Vagina (tissue), 2 donors: Measurements from ENCODE around the gene SLC22A17. TPM values are rescaled to one million over a fixed set of nuclear protein-coding genes. Genes with fewer than 3 reads are reported as not detected.

Experiments
- DNase-seq, 2 donors: peaks; one replicate each; pipeline ENCODE4 v3.0.0-alpha.2; 2017; ENCODE audit errors: extremely low spot score in 2 of 2
- H3K27ac ChIP-seq: fragments of 200-600 bp; sonication (generic); one replicate; pipeline ENCODE4 v1.5.1; 2019
- H3K27me3 ChIP-seq: fragments of 200-600 bp; sonication (generic); one replicate; pipeline ENCODE4 v1.5.1; 2019
- H3K36me3 ChIP-seq, 2 donors: fragments of 200-600 bp; sonication (generic); one replicate each; pipeline ENCODE4 v1.5.1; 2017 to 2019
- H3K4me1 ChIP-seq: fragments of 200-600 bp; sonication (generic); one replicate; pipeline ENCODE4 v1.5.1; 2019
- H3K4me3 ChIP-seq, 2 donors: fragments of 200-600 bp; sonication (generic); 1 replicate in 1 of 2; 2 replicates in 1 of 2; pipeline ENCODE4 v1.5.1; 2016 to 2019
- H3K9me3 ChIP-seq: fragments of 200-600 bp; sonication (generic); one replicate; pipeline ENCODE4 v1.5.1; 2019
- POLR2A ChIP-seq, 2 donors: fragments of 450-650 bp; IDR thresholded peaks; one replicate each; pipeline ENCODE4 v1.6.1; 2017; ENCODE audit warnings: antibody characterized with exemption in 2 of 2, mild to moderate bottlenecking in 2 of 2, moderate library complexity in 2 of 2
- POLR2AphosphoS5 ChIP-seq, 2 donors: sonication (generic); formaldehyde crosslinking; IDR thresholded peaks; one replicate each; pipeline ENCODE4 v1.9.0; 2017; ENCODE audit warnings: antibody characterized with exemption in 2 of 2, mild to moderate bottlenecking in 2 of 2, low read depth in 1 of 2; ENCODE audit not compliant: insufficient read depth in 1 of 2
- intact Hi-C: fragments of 100-400 bp; cut with DNase I; formaldehyde crosslinking; loops from one replicate; pipeline ENCODE4 v1.15.1; 2023
- total RNA-seq: library from RNA; depleted of rRNA; stranded (reverse); fragments of >200 nt; gene quantifications from one replicate; pipeline ENCODE4 v1.2.3, GENCODE V29; 2016
- TF ChIP-seq, protein P1 (sequence below), 3 experiments: fragments of 450-650 bp in 2 of 3; fragments of 200-600 bp in 1 of 3; sonication (generic) in 1 of 3; IDR thresholded peaks; one replicate each; pipeline ENCODE4 v1.5.1; 2017 to 2019; ENCODE audit warnings: antibody characterized with exemption in 3 of 3, mild to moderate bottlenecking in 2 of 3, moderate library complexity in 2 of 3

Gene SLC22A17
- total RNA-seq, 1 donor from 2014 or later, result 37.8 TPM

- Histone ChIP-seq H3K4me1 (peaks cover 42% of the 10 kb centered on the region), H3K27ac (no peak overlapping the region), H3K27me3 (no peaks in the 10 kb centered on the region), H3K4me3 (no peak overlapping the region), H3K36me3 (peaks cover 0 to 24% of the 10 kb centered on the region in 2 donors), H3K9me3 (no peaks in the 10 kb centered on the region)
- intact Hi-C loops, result no loop called here
- TF ChIP-seq POLR2AphosphoS5 (IDR thresholded peaks at IDR 0.05; ENCODE audit: insufficient read depth in 1 of 2, low read depth in 1 of 2) (no peak), POLR2A (IDR thresholded peaks at IDR 0.05) (no peak)
- TF ChIP-seq, protein P1, sequence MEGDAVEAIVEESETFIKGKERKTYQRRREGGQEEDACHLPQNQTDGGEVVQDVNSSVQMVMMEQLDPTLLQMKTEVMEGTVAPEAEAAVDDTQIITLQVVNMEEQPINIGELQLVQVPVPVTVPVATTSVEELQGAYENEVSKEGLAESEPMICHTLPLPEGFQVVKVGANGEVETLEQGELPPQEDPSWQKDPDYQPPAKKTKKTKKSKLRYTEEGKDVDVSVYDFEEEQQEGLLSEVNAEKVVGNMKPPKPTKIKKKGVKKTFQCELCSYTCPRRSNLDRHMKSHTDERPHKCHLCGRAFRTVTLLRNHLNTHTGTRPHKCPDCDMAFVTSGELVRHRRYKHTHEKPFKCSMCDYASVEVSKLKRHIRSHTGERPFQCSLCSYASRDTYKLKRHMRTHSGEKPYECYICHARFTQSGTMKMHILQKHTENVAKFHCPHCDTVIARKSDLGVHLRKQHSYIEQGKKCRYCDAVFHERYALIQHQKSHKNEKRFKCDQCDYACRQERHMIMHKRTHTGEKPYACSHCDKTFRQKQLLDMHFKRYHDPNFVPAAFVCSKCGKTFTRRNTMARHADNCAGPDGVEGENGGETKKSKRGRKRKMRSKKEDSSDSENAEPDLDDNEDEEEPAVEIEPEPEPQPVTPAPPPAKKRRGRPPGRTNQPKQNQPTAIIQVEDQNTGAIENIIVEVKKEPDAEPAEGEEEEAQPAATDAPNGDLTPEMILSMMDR (IDR thresholded peaks at IDR 0.05), result no peak
- peak in 1 of 2 donors; percentile 60 for DNase-seq
Observed at GRCh38 chr14:23359167-23359626, 6.5 kb upstream of the SLC22A17 start.

DNA sequence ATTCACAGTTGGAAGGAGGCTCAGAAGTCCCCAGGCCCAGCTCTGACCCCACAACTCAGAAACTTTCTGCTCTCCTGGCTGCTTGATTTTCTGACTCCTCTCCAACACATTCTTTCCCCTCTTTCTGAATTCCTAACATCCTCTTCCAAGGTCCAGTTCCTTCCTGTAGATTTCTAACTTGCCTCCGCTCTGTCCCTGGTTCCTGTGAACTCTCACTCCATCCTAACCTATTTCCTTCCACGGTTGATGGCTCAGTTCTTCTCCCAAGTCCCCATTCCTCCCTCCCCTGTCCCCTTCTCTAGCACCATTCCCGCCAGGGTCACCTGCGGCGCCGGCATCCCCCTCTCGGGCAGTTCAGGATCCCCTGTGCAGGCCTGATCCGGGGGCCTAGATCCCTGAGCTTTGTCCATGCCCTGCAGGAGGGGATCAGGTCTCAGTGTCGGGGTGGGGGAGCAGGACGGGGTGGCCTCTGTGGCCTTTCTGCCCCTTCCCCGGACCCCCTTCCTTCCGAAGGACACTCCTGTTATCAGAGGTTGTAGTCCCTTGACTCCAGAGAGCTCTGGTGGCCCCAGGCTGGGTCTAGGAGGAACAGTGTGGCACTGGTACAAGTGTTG is 6.0 kb upstream of the SLC22A17 start:
- H3K4me3 ChIP-seq, result no peak overlapping the region
- intact Hi-C loops, result no loop called here
- TF ChIP-seq POLR2AphosphoS5 (IDR thresholded peaks at IDR 0.05; ENCODE audit: insufficient read depth in 1 of 2, low read depth in 1 of 2), result no peak
- no peak for TF ChIP-seq POLR2A (IDR thresholded peaks at IDR 0.05)
- TF ChIP-seq, protein P1 (IDR thresholded peaks at IDR 0.05), result no peak
- H3K36me3 ChIP-seq, result peaks cover 0 to 24% of the 10 kb centered on the region in 2 donors
- no peak overlapping the region for H3K27ac ChIP-seq
- no peaks in the 10 kb centered on the region for H3K27me3 ChIP-seq
- DNase-seq, result peak in 1 of 2 donors; percentile 69
- peaks cover 36% of the 10 kb centered on the region for H3K4me1 ChIP-seq
- H3K9me3 ChIP-seq, result no peaks in the 10 kb centered on the region

DNA sequence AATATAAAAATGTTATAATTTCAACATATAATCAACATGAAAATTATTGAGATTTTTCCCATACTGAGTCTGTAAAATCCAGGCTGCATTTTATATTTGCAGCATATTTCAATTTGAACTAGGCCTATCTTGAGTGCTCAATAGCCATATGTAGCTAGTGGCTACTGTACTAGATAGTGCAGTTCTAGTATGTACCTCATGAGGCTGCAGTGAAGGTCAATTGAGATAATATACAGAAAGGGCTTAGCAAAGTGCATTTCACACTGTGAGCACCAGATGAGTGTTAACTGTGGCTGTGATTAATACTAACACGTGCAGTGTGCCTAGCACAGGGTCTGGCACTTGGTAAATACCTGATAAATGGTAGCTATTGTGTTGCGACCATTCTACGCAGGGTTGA is 5.4 kb upstream of the SLC22A17 start:
- TF ChIP-seq, protein P1 (IDR thresholded peaks at IDR 0.05), result no peak
- TF ChIP-seq POLR2AphosphoS5 (IDR thresholded peaks at IDR 0.05; ENCODE audit: insufficient read depth in 1 of 2, low read depth in 1 of 2) (no peak), POLR2A (IDR thresholded peaks at IDR 0.05) (no peak)
- Histone ChIP-seq H3K4me3 (no peak overlapping the region), H3K4me1 (peaks cover 33% of the 10 kb centered on the region), H3K36me3 (peaks cover 0 to 24% of the 10 kb centered on the region in 2 donors), H3K9me3 (no peaks in the 10 kb centered on the region), H3K27me3 (no peaks in the 10 kb centered on the region), H3K27ac (no peak overlapping the region)
- no peak for DNase-seq
- intact Hi-C loops, result no loop called here

GRCh38 chr14:23357261-23357660 is 4.6 kb upstream of the SLC22A17 start:
- Histone ChIP-seq H3K4me3 (no peak overlapping the region), H3K27ac (no peak overlapping the region), H3K27me3 (no peaks in the 10 kb centered on the region), H3K4me1 (peaks cover 33% of the 10 kb centered on the region), H3K9me3 (no peaks in the 10 kb centered on the region), H3K36me3 (peaks cover 0 to 24% of the 10 kb centered on the region in 2 donors)
- TF ChIP-seq, protein P1 (IDR thresholded peaks at IDR 0.05), result no peak
- no peak for TF ChIP-seq POLR2AphosphoS5 (IDR thresholded peaks at IDR 0.05; ENCODE audit: insufficient read depth in 1 of 2, low read depth in 1 of 2)
- no peak for TF ChIP-seq POLR2A (IDR thresholded peaks at IDR 0.05)
- intact Hi-C loops, result no loop called here
- peak in 1 of 2 donors; percentile 86 for DNase-seq

DNA sequence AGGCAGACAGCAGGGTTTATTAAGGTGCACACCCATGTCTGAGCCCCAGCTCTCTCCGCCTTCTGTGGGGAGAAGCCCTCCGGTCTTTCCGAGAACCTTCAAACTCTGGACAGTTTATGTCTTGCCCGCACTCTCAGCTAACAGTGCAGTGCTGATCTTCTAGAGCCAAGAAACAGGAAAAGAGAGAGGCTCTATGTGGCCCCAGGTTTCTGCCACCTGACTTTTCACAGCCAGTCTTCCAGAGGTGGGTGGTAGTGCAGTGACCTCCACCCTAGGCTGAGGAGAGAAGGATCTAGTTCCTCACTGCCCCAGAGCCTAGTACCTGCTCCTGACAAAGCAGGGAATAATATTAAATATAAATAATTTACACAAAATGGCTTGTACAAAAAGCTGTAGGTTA is 4.0 kb upstream of the SLC22A17 start:
- peaks cover 33% of the 10 kb centered on the region for H3K4me1 ChIP-seq
- no peaks in the 10 kb centered on the region for H3K9me3 ChIP-seq
- intact Hi-C loops, result no loop called here
- H3K27me3 ChIP-seq, result no peaks in the 10 kb centered on the region
- H3K27ac ChIP-seq, result no peak overlapping the region
- H3K4me3 ChIP-seq, result no peak overlapping the region
- peak in 1 of 2 donors; percentile 67 for DNase-seq
- TF ChIP-seq, protein P1 (IDR thresholded peaks at IDR 0.05), result no peak
- TF ChIP-seq POLR2AphosphoS5 (IDR thresholded peaks at IDR 0.05; ENCODE audit: insufficient read depth in 1 of 2, low read depth in 1 of 2) (no peak), POLR2A (IDR thresholded peaks at IDR 0.05) (no peak)
- H3K36me3 ChIP-seq, result peaks cover 0 to 24% of the 10 kb centered on the region in 2 donors
